Mesothelial cell of epicardium (in vitro differentiated cells): ENCODE data around the gene EPB41. TPM values are rescaled to one million over a fixed set of nuclear protein-coding genes. Genes with fewer than 3 reads are reported as not detected.

Experiments
- DNase-seq, 2 experiments: peaks; one replicate each; pipeline ENCODE4 v3.0.0; 2021; ENCODE audit warnings: low spot score in 2 of 2; ENCODE audit not compliant: unreplicated experiment in 2 of 2
- H3K27ac Mint-ChIP-seq: 2 replicates; pipeline ENCODE4 v1.8.0; 2021; ENCODE audit warnings: mixed read lengths
- H3K27me3 Mint-ChIP-seq: 2 replicates; pipeline ENCODE4 v1.8.0; 2021; ENCODE audit warnings: low read depth, mixed read lengths
- H3K36me3 Mint-ChIP-seq: 2 replicates; pipeline ENCODE4 v1.8.0; 2021; ENCODE audit warnings: mixed read lengths
- H3K4me1 Mint-ChIP-seq: 2 replicates; pipeline ENCODE4 v1.8.0; 2021; ENCODE audit warnings: mixed read lengths
- H3K4me3 Mint-ChIP-seq: 2 replicates; pipeline ENCODE4 v1.8.0; 2021; ENCODE audit warnings: mild to moderate bottlenecking, moderate library complexity, mixed read lengths
- H3K9me3 Mint-ChIP-seq: 2 replicates; pipeline ENCODE4 v1.8.0; 2021; ENCODE audit warnings: mixed read lengths
- CTCF ChIP-seq: fragments of 200-600 bp; sonication (generic); IDR thresholded peaks from one replicate; pipeline ENCODE4 v1.5.0; 2021; ENCODE audit warnings: antibody characterized with exemption; ENCODE audit not compliant: unreplicated experiment
- total RNA-seq: library from RNA; stranded (reverse); gene quantifications from 3 replicates; pipeline ENCODE4 v1.2.1, GENCODE V29; 2021

The EPB41 gene
- 61.5 to 63.7 TPM (median 62.5 TPM) in 3 replicates for total RNA-seq

- peaks cover 24% of the 10 kb centered on the region for H3K4me1 Mint-ChIP-seq
- peak; percentile 92 to 98 for DNase-seq
- no peaks in the 10 kb centered on the region for H3K9me3 Mint-ChIP-seq
- peak within 1 kb of the TSS; percentile 98 for H3K4me3 Mint-ChIP-seq
- TF ChIP-seq CTCF, result no peak
- no peaks in the 10 kb centered on the region for H3K36me3 Mint-ChIP-seq
- H3K27me3 Mint-ChIP-seq, result no peaks in the 10 kb centered on the region
- peak within 1 kb of the TSS; percentile 97 for H3K27ac Mint-ChIP-seq
These were observed at the start of gene EPB41 for GRCh38 chr1:28914228-28915030. Gene EPB41, plus strand, starts transcription at chr1:28914569. Its CDS starts 72,869 bp downstream, at chr1:28987438.

GRCh38 chr1:28864695-28865094 is 49.7 kb upstream of the EPB41 start:
- H3K27ac Mint-ChIP-seq, result no peak overlapping the region
- no peak for DNase-seq
- no peaks in the 10 kb centered on the region for H3K9me3 Mint-ChIP-seq
- H3K4me1 Mint-ChIP-seq, result peaks cover 1% of the 10 kb centered on the region
- no peak overlapping the region for H3K4me3 Mint-ChIP-seq
- peaks cover 4% of the 10 kb centered on the region for H3K27me3 Mint-ChIP-seq
- TF ChIP-seq CTCF, result no peak
- no peaks in the 10 kb centered on the region for H3K36me3 Mint-ChIP-seq

- Mint-ChIP-seq H3K27ac (no peak overlapping the region), H3K4me3 (no peak overlapping the region), H3K27me3 (peaks cover 4% of the 10 kb centered on the region), H3K4me1 (no peaks in the 10 kb centered on the region), H3K9me3 (no peaks in the 10 kb centered on the region), H3K36me3 (no peaks in the 10 kb centered on the region)
- no peak for TF ChIP-seq CTCF
- no peak for DNase-seq
These were observed 48.2 kb upstream of the EPB41 start for GRCh38 chr1:28865997-28866650.

GRCh38 chr1:28867850-28868249 is 46.5 kb upstream of the EPB41 start:
- TF ChIP-seq CTCF, result no peak
- DNase-seq, result no peak
- Mint-ChIP-seq H3K4me1 (no peaks in the 10 kb centered on the region), H3K4me3 (no peak overlapping the region), H3K9me3 (no peaks in the 10 kb centered on the region), H3K27ac (no peak overlapping the region), H3K27me3 (peaks cover 4% of the 10 kb centered on the region), H3K36me3 (no peaks in the 10 kb centered on the region)

- Mint-ChIP-seq H3K4me1 (no peaks in the 10 kb centered on the region), H3K27ac (no peak overlapping the region), H3K4me3 (no peak overlapping the region), H3K27me3 (peaks cover 4% of the 10 kb centered on the region), H3K9me3 (no peaks in the 10 kb centered on the region), H3K36me3 (no peaks in the 10 kb centered on the region)
- no peak for DNase-seq
- no peak for TF ChIP-seq CTCF
These were observed 44.4 kb upstream of the EPB41 start for GRCh38 chr1:28869952-28870351.
